ENCODE results near the gene NUMA1. TPM values are rescaled to one million over a fixed set of nuclear protein-coding genes. Genes with fewer than 3 reads are reported as not detected.

Gene NUMA1
- total RNA-seq, 1 donor from 2014 or later: 289 TPM

GRCh38 chr11:72123117-72123653 lies 42.8 kb upstream of the NUMA1 start:
- Histone ChIP-seq H3K4me1 (no peaks in the 10 kb centered on the region), H3K4me3 (no peak overlapping the region), H3K27ac (no peak overlapping the region), H3K9me3 (no peaks in the 10 kb centered on the region), H3K27me3 (no peaks in the 10 kb centered on the region), H3K36me3 (no peaks in the 10 kb centered on the region)
- intact Hi-C loops (cut with DNase I): no loop called here
- TF ChIP-seq CTCF (IDR thresholded peaks at IDR 0.05): no peak
- peak in 1 of 2 donors; percentile 5 for DNase-seq (ENCODE audit: low spot score in 2 of 2)

- DNase-seq (ENCODE audit: low spot score in 2 of 2): peak in 1 of 2 donors; percentile 31
- intact Hi-C loops (cut with DNase I): no loop called here
- TF ChIP-seq CTCF (IDR thresholded peaks at IDR 0.05): no peak
These were observed 42.3 kb upstream of the NUMA1 start for GRCh38 chr11:72122607-72123006.

GRCh38 chr11:72120930-72121329 lies 40.6 kb upstream of the NUMA1 start:
- Histone ChIP-seq H3K9me3 (no peaks in the 10 kb centered on the region), H3K4me1 (no peaks in the 10 kb centered on the region), H3K27ac (no peak overlapping the region), H3K4me3 (no peak overlapping the region), H3K36me3 (no peaks in the 10 kb centered on the region), H3K27me3 (no peaks in the 10 kb centered on the region)
- intact Hi-C loops (cut with DNase I): no loop called here
- no peak for DNase-seq (ENCODE audit: low spot score in 2 of 2)
- no peak for TF ChIP-seq CTCF (IDR thresholded peaks at IDR 0.05)

More at GRCh38 chr11:72122607-72123006, 42.3 kb upstream of the NUMA1 start:
- Histone ChIP-seq H3K36me3 (no peaks in the 10 kb centered on the region), H3K27ac (no peak overlapping the region), H3K27me3 (no peaks in the 10 kb centered on the region), H3K4me3 (no peak overlapping the region), H3K4me1 (no peaks in the 10 kb centered on the region), H3K9me3 (no peaks in the 10 kb centered on the region)

GRCh38 chr11:72119198-72119597 lies 38.9 kb upstream of the NUMA1 start:
- intact Hi-C loops (cut with DNase I): no loop called here
- no peaks in the 10 kb centered on the region for H3K9me3 ChIP-seq
- no peak overlapping the region for H3K4me3 ChIP-seq

GRCh38 chr11:72116019-72116755 lies 35.8 kb upstream of the NUMA1 start:
- no peaks in the 10 kb centered on the region for H3K9me3 ChIP-seq
- H3K27ac ChIP-seq: no peak overlapping the region
- H3K27me3 ChIP-seq: no peaks in the 10 kb centered on the region
- no peak for TF ChIP-seq CTCF (IDR thresholded peaks at IDR 0.05)
- H3K4me3 ChIP-seq: no peak overlapping the region
- peak in 1 of 2 donors; percentile 13 for DNase-seq (ENCODE audit: low spot score in 2 of 2)
- H3K36me3 ChIP-seq: no peaks in the 10 kb centered on the region
- H3K4me1 ChIP-seq: peaks cover 3 to 10% of the 10 kb centered on the region in 2 donors
- intact Hi-C loops (cut with DNase I): no loop called here

More at GRCh38 chr11:72119198-72119597, 38.9 kb upstream of the NUMA1 start:
- no peaks in the 10 kb centered on the region for H3K27me3 ChIP-seq
- no peaks in the 10 kb centered on the region for H3K4me1 ChIP-seq
- H3K36me3 ChIP-seq: no peaks in the 10 kb centered on the region
- DNase-seq (ENCODE audit: low spot score in 2 of 2): peak in 1 of 2 donors; percentile 34
- no peak overlapping the region for H3K27ac ChIP-seq
- TF ChIP-seq CTCF (IDR thresholded peaks at IDR 0.05): no peak

Data from ascending aorta (tissue), 2 donors.